ENCODE results near the gene TPD52L2.
A peak's percentile ranks its signal among the peaks of the same experiment; 100 is the strongest.
"Not testable (repeated sequence)": the region's sequence is repeated elsewhere in the genome, so short reads cannot be mapped to it uniquely, and the experiment has no call there.

Gene TPD52L2

DNA sequence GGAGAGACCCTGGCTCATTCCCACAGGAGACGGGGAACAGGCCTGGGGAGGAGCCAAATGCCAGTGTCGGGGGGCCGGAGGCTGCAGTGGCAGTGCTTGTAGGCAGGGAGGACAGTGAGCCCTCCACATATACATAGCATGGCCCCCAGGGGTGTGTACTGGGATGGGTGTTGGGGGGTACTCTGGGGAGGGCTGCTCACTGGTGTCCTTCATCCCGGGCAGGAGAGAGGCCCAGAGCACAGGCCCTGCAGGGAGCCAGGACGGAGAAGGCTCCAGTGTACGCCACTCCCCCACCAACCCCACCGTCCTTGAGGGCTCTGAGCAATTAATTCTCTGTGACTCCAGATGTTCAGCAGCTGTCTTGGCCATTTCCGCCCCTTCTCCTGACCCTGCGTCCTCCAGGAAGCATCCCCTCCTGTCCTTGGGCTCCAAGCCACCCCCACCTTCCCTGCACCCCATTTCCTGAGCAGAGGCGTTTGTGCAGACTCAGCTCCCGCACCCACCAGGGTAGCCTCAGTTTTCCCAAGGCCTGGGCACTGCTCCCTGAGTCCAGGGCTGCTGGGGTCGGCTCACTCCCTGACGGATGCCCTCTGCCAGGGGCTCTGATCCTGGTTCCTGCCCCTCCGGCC is 7.2 kb upstream of the TPD52L2 start:
- DNase-seq = no peak

DNA sequence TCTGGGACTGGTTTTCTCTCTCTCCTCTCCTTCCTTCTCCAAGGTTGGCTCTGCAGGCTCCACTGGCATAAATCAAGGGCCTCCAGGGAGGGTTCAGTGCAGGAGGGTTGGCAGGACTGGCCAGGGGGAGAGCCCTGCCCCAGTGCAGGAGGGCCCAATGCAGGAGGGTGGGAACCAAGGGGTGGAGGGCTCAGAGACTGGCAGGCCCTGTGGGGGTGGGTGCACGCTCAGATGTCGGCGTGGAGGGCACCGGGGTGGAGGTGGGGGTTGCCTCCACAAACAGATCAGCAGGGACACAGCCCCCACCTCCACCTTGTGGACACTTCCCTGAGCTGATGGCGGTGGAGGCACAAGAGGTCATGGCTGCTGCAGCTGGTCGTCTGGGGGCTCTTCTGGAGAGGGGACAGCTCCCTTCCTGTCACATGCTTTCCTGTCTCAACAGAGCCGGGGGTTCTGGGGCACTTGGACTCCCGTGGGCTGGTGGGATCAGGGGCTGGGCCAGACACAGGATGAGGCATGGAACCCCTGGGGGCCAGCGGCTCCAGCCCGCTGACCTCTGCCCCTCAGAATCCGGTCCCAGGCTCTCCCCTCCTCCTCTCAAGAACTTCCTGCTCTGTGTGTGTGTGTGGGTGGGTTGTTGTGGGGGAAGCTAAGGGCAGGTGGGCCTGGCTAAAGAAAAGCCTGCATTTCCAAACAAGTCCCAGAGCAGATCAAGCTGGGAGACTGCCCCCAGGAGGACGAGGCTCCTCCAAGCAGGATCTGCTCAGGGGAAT is 6.5 kb upstream of the TPD52L2 start:
- no peak for DNase-seq

DNA sequence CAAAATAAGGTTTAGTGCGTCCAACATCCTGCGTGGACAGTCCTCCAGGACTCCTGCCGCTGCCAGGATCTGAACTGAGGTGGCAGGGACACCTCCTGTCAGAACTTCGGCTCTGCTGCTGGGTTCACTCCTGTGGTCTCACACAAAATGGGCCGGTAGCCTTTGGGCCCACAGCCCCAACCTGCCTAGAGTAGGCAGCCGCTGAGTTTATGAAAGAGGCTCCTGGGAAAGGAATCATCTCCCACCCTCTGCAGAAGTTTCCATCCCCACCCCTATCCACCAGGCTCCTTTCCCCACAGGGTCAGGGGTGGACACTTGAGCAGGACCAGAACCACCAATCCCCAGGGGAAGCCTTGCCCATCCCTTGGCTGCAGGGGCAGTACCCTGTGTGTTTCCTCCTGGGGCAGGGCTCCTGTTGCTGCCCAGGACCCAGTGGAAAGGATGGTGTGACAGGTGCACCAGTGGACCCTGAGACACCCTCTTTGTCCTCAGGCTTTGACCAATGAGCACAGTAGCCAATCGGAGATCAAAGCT is 5.8 kb upstream of the TPD52L2 start:
- no peak for DNase-seq

DNA sequence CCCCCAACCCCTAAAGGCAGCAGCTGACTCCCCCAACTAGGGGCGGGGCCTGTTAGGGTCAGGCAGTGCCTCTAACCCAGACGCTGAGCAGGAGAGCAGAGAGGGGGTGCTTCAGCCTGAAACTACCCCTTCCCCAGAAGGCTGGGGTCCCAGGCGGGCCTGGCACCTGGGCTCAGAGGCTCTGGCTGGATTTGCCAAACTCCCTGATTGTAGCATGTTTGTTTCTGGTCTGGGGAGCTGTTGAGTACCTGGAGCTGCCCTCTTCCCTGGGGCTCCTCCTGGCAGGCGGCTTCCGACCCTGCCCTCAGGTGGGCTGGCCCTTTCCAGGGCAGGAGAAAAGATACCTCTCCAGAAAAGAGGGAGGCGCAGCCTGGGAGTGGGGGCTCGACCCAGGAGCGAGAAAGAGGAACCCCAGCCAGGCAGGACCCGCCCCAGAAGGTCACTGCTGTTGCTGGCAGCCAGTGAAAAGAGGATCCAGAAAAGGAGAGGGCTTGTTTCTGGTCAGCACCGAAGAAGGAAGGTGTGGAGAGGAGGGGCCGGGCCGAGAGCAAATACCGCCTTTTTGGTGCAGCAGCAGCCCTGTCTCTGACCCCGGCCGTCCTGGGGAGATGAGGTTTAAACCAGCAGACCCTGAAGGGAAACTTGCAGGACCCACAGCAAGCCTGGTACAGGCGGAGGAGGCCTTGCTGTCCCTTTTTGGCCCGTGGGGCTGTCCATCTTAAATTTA is 4.6 kb upstream of the TPD52L2 start:
- DNase-seq = no peak

- DNase-seq = no peak
Measured at GRCh38 chr20:63861365-63861934, 3.6 kb upstream of the TPD52L2 start, which contains the start of gene ABHD16B. Gene ABHD16B, plus strand, starts transcription at chr20:63861498. Its CDS starts 43 bp downstream, at chr20:63861541.

GRCh38 chr20:63861981-63862901 is 2.8 kb upstream of the TPD52L2 start:
- DNase-seq = no peak

GRCh38 chr20:63863021-63863797 is 1.9 kb upstream of the TPD52L2 start:
- no peak for DNase-seq

- peak; percentile 75 for DNase-seq
Measured at GRCh38 chr20:63863798-63864544, 1.1 kb upstream of the TPD52L2 start.

- DNase-seq = no peak
Measured at GRCh38 chr20:63864545-63864977, 509 bp upstream of the TPD52L2 start.

- not testable (repeated sequence) for DNase-seq
Measured at GRCh38 chr20:63867042-63867441, 2.0 kb downstream of the TPD52L2 start.

DNA sequence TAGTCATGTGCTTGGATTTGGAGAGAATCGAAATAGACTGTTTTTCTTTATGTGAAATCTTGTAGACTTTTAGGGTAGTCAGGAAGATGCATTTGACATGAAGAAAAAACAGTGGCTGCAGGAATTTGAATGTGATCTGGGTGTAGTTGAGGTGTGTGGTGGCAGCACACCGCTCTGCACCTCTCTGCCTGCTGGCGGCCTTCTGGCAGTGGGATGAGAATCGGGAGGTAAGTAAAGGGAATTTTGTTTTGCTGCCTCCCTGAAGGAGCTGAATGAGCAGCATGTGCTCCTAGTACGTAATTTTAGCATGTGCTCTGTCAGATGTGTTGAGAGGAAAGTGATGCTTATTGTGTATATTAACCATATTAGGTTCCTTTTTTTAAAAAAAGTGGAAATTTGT is 3.2 kb downstream of the TPD52L2 start:
- DNase-seq = no peak

DNA sequence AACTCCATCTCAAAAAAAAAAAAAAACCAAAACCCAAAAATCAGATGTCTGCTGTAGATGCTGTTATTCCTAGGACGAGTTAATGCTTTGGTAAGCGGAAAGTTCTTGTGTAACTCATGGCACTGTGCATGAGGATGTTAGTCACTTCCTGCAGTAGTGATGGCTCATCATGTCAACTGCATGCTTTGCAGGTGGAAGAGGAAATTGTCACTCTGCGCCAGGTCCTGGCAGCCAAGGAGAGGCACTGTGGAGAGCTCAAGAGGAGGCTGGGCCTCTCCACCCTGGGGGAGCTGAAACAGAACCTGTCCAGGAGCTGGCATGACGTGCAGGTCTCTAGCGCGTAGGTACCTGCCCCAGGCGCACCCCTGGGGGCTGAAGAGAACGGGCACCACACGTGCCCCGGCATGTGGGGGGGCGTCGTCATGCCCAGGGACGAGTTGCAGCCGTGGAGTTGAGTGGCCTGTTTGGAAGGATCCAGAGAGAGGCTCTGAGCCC is 8.5 kb downstream of the TPD52L2 start:
- peak; percentile 38 for DNase-seq

GRCh38 chr20:63874241-63874640 is 9.2 kb downstream of the TPD52L2 start:
- DNase-seq = not testable (repeated sequence)

- DNase-seq = no peak
Measured at GRCh38 chr20:63876489-63877036, 11.5 kb downstream of the TPD52L2 start.

DNA sequence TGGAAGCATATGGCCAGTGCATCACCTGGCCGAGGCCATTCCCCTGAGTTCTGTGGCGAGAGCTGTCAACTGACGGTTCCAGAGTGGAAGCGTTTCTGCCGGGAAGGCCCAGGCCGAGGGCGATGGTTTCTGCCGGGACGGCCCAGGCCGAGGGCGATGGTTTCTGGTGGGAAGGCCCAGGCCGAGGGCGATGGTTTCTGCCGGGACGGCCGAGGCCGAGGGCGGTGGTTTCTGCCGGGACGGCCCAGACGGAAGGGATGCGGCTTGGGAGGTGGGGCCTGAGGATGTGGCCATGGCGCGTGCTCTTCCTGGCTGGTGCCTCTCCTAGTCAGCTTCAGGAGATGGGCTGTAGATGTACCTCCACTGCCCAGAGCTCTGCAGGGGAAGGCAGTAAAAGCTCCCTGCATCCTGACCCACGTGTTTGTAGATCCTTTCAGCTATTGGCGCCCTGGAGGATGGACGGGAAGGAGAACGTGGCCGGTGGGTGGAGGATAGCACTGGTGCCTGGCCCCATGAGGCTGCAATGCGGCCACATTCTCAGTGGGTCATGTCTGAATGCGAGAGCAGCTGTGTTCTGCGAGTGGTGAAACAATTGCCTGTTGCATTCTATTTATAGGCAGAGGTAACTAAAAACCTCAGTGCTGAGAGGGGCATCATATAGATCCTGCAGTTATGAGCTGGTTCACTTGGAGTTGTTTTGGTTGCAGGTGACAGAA is 12.8 kb downstream of the TPD52L2 start:
- DNase-seq = no peak

GRCh38 chr20:63878899-63879663 is 14.0 kb downstream of the TPD52L2 start:
- no peak for DNase-seq

DNA sequence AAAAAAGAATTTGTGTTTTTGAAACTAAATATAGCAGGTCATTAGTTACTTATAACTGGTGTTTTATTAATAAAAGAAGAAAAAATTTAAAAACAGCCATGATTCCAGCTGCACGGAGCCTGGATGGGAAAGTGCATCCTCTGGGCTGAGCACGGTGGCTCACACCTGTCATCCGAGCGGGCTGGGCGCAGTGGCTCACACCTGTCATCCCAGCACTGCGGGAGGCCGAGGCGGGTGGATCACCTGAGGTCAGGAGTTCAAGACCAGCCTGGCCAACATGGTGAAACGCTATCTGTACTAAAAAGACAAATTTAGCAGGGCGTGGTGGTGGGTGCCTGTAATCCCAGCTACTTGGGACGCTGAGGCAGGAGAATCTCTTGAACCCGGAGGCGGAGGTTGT is 15.8 kb downstream of the TPD52L2 start:
- DNase-seq = not testable (repeated sequence)
